ENCODE data around the gene SETD4.

DNA sequence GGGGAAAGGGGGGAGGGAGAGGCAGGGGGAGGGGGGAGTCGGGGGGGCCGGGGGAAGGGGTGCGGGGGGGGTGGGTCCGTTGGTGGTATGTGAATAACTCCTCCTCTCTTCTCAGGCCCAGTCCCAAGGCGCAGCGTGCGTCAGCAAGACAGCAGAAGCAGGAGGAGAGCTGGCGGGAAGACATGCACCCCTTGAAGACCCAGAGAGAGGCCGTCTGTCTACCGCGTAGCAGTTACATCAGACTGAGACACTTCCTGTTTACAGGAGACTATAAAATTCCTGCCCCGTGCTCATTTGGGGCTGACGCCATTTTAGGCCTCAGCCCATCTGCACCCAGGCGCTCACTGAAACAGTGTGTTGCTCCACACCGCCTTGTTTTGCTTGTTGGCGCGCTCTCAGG is 55.3 kb downstream of the SETD4 start:
- no peak for TF ChIP-seq EZH2 (IDR thresholded peaks at IDR 0.05; ENCODE audit: insufficient read depth, poor library complexity, severe bottlenecking)
- no peak for TF ChIP-seq EZH2phosphoT487 (IDR thresholded peaks at IDR 0.05; ENCODE audit: insufficient read depth, low read depth)
